GM12864 (cell line): ENCODE data around the gene KRTAP10-1.

Source experiments
- DNase-seq: peaks from one replicate; pipeline ENCODE4 v3.0.0-alpha.2; 2011; ENCODE audit warnings: low read depth
- H3K4me3 ChIP-seq: 2 replicates; pipeline ENCODE4 v1.5.1; 2011; ENCODE audit warnings: mild to moderate bottlenecking, low read depth, low read length, control low read depth
- TF ChIP-seq, protein P1 (sequence below): IDR thresholded peaks from 2 replicates; pipeline ENCODE4 v1.5.1; 2011; ENCODE audit warnings: low read depth, mild to moderate bottlenecking, moderate library complexity, low read length, control low read depth, inconsistent platforms; ENCODE audit errors: missing control alignments

KRTAP10-1 gene

DNA sequence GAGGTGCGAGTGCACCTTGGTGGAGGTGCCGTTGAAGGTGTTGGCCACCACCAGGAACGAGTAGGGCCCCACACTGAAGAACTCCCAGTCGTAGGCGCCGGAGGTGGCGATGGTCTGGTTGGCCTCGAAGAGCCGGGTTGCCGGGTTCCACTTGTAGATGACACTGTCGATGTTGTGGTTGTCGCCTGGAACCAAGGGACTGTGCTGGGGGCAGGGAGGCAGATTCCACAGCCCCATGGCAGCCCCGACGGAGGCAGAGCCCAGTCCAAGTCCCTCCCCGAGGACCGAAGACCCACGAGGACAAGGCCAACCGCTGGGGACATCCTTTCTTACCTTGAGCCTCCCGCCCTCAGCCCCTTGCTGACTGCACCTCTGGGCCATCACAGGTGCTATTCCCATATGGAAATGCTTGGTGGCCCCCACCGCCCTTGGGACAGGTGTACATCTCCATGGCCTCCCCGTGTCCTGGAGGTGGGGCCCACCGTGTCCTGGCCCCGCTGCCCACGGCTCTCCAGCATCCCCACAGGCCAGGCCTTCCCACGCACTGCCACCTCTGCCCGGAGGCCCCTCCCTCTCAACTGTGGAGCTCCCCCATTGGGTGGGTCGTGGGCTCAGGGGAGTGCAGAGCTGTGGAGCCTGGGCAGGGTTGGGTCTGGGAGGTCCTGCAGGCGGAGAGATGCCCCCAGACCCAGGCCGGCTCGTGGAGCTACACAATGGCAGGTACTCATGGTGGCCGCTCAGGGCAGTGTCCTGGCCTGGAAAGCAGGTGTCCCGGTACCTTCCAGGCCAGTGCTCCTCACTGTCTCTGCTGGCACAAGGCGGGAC lies 17.9 kb downstream of the KRTAP10-1 start:
- TF ChIP-seq, protein P1, sequence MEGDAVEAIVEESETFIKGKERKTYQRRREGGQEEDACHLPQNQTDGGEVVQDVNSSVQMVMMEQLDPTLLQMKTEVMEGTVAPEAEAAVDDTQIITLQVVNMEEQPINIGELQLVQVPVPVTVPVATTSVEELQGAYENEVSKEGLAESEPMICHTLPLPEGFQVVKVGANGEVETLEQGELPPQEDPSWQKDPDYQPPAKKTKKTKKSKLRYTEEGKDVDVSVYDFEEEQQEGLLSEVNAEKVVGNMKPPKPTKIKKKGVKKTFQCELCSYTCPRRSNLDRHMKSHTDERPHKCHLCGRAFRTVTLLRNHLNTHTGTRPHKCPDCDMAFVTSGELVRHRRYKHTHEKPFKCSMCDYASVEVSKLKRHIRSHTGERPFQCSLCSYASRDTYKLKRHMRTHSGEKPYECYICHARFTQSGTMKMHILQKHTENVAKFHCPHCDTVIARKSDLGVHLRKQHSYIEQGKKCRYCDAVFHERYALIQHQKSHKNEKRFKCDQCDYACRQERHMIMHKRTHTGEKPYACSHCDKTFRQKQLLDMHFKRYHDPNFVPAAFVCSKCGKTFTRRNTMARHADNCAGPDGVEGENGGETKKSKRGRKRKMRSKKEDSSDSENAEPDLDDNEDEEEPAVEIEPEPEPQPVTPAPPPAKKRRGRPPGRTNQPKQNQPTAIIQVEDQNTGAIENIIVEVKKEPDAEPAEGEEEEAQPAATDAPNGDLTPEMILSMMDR: no peak
- H3K4me3 ChIP-seq: no peak overlapping the region
- DNase-seq: no peak

DNA sequence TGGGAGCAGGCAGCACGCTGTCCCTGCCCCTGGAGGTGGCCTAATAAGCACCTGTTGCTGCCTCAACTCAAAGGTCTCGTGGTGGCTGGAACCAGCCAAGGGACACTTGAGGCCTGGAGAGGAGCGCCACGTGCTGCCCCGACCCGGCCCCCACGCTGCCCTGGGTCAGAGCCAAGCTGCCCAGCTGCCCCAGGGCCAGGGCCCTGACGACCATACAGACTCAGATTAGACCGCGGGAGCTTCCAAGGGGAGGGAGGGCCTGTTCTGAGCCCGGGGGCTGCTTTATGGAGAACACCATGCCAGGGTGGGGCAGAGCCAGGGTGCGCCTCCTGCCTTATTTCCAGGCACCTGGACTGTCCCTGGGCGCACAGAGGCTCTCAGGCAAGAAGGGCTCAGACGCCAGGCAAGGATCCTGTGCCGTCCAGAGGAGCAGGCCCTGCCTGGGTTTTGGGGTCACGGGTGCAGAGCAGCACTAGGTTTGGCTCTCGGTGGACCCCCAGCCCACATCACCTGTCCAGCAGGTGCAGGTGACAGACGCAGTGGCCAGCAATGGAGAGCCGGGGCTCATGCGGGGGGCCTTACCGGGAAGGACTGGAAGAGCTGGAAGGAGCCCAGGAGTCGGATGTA lies 18.6 kb downstream of the KRTAP10-1 start:
- no peak for DNase-seq
- H3K4me3 ChIP-seq: no peak overlapping the region
- TF ChIP-seq, protein P1: no peak

DNA sequence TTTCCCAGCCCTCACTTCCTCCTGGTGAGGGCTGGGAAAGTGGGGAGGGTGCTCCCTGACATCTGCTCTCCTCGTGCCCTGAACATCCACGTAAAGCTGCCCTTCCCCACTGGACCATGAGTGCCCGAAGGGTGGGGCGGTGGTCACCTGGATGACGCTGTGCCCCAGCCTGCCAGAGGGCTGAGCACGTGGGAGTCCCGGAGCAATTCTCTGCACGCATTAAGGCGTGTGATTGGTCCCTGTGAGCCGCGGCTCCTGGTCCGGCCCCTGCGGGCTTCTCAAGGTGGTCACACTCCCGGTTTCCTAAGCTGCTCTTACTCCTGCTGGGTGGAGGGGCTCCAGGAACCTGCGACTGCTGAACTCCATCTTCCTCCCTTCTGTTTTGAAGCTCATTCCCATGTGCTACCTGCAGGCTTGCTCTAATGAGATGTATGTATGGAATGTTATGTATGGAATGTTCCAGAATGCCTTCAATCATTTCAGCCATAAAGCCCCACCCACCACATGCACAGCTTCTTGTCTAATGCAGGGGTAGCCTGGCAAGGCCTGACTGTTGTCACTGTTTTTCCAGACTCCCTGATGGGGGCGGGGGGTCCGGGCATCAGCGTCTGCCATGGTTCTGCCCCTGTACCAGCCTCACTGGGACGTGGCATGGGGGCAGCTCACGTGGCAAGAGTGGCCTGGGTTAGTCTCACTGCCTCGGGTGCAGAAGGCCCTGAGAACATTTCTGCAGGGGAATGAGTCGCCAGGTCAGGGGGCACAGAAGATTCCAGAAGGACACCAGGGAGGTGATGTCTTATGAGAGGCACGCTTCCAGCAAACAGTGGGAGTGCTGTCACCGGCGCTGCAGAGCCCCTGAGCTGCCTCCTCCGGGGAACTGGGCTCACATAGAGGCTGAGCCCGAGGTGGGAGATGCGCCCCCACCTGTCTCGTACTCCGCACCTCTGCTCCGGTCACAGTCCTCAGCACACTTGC lies 19.4 kb downstream of the KRTAP10-1 start:
- TF ChIP-seq, protein P1: no peak
- no peak overlapping the region for H3K4me3 ChIP-seq
- DNase-seq: no peak

DNA sequence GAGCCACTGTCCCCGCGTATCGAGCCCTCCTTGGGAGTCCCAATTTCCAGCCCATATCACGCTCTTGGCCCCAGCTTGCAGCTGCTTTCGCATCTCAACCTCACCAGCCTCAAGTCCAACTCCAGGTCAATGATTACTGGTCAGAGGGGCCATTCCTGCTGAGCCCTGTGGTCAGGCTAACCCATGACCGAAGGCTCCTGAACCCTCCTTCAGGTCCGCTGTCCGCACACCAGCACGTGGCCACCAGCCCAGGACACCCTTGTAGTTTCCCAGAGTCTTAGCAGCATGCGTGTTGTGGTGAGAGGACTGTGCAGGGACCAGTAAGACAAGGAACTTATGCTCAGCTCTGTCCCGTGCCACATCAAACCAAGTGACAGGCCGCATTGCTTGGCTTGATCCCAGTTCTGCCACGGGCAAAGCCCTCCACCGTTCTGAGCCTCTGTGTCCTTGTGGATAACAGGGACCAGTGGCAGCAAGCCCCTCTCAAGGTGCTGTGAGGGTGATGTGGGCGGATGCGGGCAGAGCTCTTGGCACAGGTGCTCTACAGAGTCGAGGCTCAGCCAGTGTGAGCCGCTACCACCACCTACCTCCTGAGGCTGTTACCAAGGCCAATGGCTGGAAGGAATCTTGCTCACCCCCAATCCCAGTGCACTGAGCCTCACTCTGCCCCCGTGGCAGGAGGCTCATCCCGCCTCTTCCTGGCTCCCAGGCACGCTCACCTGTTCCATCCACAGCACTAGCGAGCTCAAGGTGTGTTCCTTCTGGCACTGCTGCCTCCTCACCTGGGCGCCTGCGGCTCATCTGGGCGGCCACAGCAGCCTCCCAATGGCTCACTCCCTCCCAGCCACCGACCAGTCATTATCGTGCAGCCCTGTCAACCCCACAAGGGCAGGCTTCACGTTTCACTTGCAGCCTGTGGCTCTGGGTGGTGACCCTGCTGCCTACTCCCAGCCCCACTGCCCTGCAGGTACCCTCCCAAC lies 20.4 kb downstream of the KRTAP10-1 start:
- no peak for DNase-seq
- H3K4me3 ChIP-seq: no peak overlapping the region

DNA sequence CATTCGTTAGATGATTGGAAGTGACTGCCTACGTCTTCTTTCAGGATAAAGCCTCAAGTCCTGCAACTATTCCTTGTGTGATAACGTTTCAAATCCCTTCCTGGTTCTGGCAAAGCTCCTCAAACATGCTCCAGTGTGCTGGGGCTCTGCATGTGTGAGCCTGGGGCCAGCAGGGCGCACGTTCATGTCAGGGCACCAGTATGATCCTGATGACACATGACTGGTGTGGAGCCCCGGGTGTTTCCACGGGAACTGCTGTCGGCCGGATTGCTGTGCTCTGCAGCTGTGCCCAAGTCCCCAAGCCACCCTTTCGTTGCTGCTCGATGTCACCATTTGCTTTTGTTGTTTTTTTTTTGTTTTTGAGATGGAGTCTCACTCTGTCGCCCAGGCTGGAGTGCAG lies 21.3 kb downstream of the KRTAP10-1 start:
- TF ChIP-seq, protein P1: no peak
- H3K4me3 ChIP-seq: no peak overlapping the region

More for the DNA sequence above, 20.4 kb downstream of the KRTAP10-1 start:
- TF ChIP-seq, protein P1: no peak

More for the DNA sequence above, 21.3 kb downstream of the KRTAP10-1 start:
- no peak for DNase-seq
